RWPE1 (cell line): ENCODE results near the gene ROR1.
A peak's percentile ranks its signal among the peaks of the same experiment; 100 is the strongest.

Experiments used
- CTCF ChIA-PET: fragments of 350-600 bp; sonication (Branson Sonifier 250); formaldehyde crosslinking; extraction: SDS; loops from one replicate; lab custom pipeline; 2021; lab: Yijun Ruan, JAX
- POLR2A ChIA-PET: fragments of 400-600 bp; formaldehyde crosslinking; extraction: SDS; loops from one replicate; lab custom pipeline; 2020; ENCODE audit warnings: antibody characterized with exemption; ENCODE audit not compliant: low non-redundant PET; lab: Yijun Ruan, JAX
- DNase-seq: peaks from one replicate; pipeline ENCODE4 v3.0.0; 2012; ENCODE audit warnings: low spot score
- H3K27ac ChIP-seq: fragments of 450-650 bp; 2 replicates; pipeline ENCODE4 v1.5.1; 2017
- TF ChIP-seq, protein P1 (sequence below): fragments of 450-650 bp; conservative IDR thresholded peaks from 2 replicates; pipeline ENCODE4 v1.5.1; 2017; ENCODE audit warnings: low read depth, mild to moderate bottlenecking

The ROR1 gene

DNA sequence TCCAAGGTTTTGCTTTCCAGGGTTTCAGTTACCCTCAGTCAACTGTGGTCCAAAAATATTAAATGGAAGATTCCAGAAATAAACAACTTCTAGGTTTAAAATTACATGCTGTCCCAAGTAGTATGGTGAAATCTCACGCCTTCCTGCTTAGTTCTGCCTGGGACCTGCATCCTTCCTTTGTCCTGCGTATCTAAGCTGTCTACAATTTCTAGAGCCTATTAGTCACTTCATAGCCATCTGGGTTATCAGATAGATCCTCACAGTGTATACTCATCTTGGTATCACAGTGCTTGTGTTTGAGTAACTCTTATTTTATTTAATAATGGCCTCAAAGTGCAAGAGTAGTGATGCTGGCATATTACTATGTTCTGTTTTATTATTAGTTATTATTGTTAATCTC is 157.7 kb downstream of the ROR1 start:
- POLR2A ChIA-PET, result no interaction called here
- CTCF ChIA-PET, result no interaction called here
- TF ChIP-seq, protein P1, sequence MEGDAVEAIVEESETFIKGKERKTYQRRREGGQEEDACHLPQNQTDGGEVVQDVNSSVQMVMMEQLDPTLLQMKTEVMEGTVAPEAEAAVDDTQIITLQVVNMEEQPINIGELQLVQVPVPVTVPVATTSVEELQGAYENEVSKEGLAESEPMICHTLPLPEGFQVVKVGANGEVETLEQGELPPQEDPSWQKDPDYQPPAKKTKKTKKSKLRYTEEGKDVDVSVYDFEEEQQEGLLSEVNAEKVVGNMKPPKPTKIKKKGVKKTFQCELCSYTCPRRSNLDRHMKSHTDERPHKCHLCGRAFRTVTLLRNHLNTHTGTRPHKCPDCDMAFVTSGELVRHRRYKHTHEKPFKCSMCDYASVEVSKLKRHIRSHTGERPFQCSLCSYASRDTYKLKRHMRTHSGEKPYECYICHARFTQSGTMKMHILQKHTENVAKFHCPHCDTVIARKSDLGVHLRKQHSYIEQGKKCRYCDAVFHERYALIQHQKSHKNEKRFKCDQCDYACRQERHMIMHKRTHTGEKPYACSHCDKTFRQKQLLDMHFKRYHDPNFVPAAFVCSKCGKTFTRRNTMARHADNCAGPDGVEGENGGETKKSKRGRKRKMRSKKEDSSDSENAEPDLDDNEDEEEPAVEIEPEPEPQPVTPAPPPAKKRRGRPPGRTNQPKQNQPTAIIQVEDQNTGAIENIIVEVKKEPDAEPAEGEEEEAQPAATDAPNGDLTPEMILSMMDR, result no peak
- no peak for DNase-seq
- H3K27ac ChIP-seq, result no peak overlapping the region

- CTCF ChIA-PET, result interaction anchor here (0.6 to 1.3 kb wide), 7 partner anchors 17 to 324 kb away, joined by 3 to 6 read pairs (median 5); no protein-coding TSS in a partner anchor
- TF ChIP-seq, protein P1, result no peak
- POLR2A ChIA-PET, result no interaction called here
- no peak for DNase-seq
- H3K27ac ChIP-seq, result no peak overlapping the region
Observed at GRCh38 chr1:63934697-63935096, 160.9 kb downstream of the ROR1 start.

- CTCF ChIA-PET, result interaction anchor here (0.7 to 1.3 kb wide), 5 partner anchors 20 to 324 kb away, joined by 3 to 6 read pairs (median 5); no protein-coding TSS in a partner anchor
- TF ChIP-seq, protein P1, result no peak
- no peak overlapping the region for H3K27ac ChIP-seq
- POLR2A ChIA-PET, result no interaction called here
- peak; percentile 11 for DNase-seq
Observed at GRCh38 chr1:63935143-63935542, 161.3 kb downstream of the ROR1 start.

- ChIA-PET POLR2A (no interaction called here), CTCF (interaction anchor here (0.5 to 1.3 kb wide), 5 partner anchors 38 to 325 kb away, joined by 3 to 6 read pairs (median 5); no protein-coding TSS in a partner anchor)
- TF ChIP-seq, protein P1, result no peak
- H3K27ac ChIP-seq, result no peak overlapping the region
- DNase-seq, result no peak
Observed at GRCh38 chr1:63935553-63935952, 161.7 kb downstream of the ROR1 start.

GRCh38 chr1:63936276-63936675 is 162.5 kb downstream of the ROR1 start:
- ChIA-PET POLR2A (no interaction called here), CTCF (interaction anchor here (0.6 to 1.0 kb wide), 2 partner anchors 145 to 307 kb away, joined by 3 read pairs; no protein-coding TSS in a partner anchor)
- DNase-seq, result no peak
- TF ChIP-seq, protein P1, result no peak
- no peak overlapping the region for H3K27ac ChIP-seq

DNA sequence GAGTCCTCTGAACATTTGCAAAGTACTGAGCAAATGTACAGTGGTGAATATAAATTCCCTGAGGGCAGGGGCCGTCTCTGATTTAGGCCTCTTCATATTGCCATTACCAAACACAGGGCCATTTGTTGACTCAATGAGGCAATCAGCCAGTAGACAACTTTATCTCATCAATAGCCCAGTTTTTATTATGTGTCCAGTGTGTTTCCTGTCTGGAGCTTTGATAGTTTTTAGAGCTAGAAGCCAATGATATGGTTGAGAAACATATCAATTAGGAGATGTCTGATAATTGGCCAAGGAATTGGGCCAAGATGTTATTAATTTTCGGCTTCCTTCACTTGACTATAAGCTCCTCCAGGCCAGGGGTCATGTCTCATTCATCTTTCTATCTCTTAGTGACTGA is 163.0 kb downstream of the ROR1 start:
- DNase-seq, result no peak
- TF ChIP-seq, protein P1, result no peak
- no peak overlapping the region for H3K27ac ChIP-seq
- CTCF ChIA-PET, result interaction anchor here (0.6 to 1.0 kb wide), 2 partner anchors 144 to 306 kb away, joined by 3 read pairs; no protein-coding TSS in a partner anchor
- POLR2A ChIA-PET, result no interaction called here
